Right ventricle myocardium superior (tissue), 1 donor: ENCODE results near the gene KCNH4. TPM values are rescaled to one million over a fixed set of nuclear protein-coding genes. Genes with fewer than 3 reads are reported as not detected.

ENCODE experiments used
- ATAC-seq: fragments of 200-7000 bp; cut with Tn5 transposase; one replicate; pipeline ENCODE4 v1.9.1; 2020; ENCODE audit warnings: mild to moderate bottlenecking; ENCODE audit not compliant: poor library complexity
- DNase-seq: peaks from one replicate; pipeline ENCODE4 v3.0.0-alpha.2; 2020
- intact Hi-C: fragments of 100-400 bp; cut with DNase I; formaldehyde crosslinking; loops from one replicate; pipeline ENCODE4 v1.11.2; 2022
- total RNA-seq: library from RNA; stranded (reverse); fragmentation: NEBNext Ultra II Directional; extraction: Animal tissue kit (Norgen Biotek cat#: 25700); gene quantifications from one replicate; pipeline ENCODE4 v1.2.1, GENCODE V29; 2021
- donor health status: DM: no; HTN: yes; CAD: no; lungs with severe emphysema.

The KCNH4 gene
- total RNA-seq, 1 donor from 2014 or later, result 0.13 TPM

DNA sequence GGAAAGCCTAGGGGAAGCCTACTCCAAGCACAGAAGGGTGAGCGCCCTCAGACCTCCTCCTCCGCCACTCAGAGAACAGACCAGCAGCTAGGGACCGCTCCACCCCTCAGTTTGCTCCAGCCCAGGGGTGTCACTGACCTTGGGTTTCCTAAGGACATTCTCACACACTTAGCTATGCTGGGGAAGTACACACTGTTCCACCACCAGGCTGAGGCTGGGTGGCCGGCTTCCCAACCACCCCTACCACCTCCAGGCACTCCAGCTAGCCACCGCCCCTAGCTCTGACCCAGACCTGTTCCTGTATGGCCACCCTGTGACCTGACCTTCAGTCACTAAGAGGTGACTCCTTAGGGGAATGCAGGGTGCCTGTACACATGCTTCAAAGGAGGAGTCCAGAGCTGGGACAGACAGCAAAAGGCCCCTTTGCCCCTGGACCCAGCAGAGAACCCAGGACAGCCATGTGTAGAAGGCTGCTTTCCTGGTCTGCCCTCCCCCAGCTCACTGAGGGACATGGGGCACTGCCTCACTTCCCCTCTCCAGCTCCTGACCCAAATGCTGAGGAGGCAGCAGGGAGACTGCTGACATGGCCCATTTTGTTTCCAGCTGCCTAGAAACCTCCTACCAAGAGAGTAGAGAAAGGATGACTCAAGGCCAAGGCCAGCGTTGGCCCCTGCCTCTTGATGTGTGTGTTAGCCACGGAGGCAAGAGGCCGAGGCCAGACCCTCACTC lies 51.7 kb downstream of the KCNH4 start:
- peak; percentile 72 for DNase-seq
- intact Hi-C loops, result no loop called here
- peak; percentile 48 for ATAC-seq

DNA sequence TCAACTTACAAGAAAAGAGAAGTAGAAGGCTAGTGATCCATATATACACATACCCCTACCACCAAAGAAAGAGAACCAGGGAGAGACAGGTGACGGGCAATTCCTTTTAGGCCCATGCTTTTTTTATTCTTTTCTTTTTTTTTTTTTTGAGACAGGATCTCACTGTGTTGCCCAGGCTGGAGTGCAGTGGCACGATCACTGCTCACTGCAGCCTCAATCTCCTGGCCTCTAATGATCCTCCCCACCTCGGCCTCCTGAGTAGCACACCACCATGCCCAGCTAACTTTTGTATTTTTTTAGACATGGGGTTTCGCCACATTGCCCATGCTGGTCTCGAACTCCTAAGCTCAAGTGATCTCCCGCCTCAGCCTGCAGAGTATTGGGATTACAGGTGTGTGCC lies 53.5 kb downstream of the KCNH4 start:
- DNase-seq (no peak), ATAC-seq (no peak)
- intact Hi-C loops, result no loop called here

DNA sequence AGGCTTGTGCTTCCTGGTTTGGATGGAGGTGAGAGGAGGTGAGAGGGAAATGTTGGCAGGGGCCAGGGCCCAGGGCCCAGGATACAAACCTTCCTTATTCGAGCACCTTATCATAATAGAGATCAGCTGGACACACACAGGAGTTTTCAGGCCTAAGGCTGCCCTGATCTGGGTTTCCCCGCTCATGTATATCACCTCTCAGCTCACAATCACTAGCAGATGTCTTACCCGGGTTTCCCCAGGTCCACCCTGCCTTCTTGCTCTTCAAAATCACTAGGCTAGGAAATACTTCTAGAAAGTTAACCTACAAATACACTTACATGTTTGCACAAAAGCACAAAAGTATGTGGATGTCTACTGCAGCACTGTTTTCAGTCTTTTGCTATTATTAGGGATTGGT lies 54.1 kb downstream of the KCNH4 start:
- ATAC-seq, result no peak
- intact Hi-C loops, result no loop called here

DNA sequence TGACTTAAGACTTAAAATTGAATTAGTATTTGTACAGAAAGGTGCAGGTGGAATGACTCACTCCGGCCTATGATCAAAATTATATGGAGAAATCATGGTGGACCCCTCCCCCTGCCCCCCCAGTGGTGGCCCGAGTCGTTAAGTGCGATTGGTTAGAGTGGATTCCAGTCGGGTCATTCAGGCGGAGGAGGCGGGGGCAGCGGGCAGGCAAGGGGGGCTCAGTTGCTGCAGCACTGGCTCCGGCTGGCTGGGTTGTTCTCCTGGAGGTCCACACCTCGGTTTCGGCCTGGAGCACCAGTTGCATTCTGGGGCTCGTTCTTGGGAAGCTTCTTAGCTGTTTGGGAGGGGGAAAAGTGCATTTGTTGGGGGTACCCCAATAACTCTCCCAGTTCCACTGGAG lies 55.4 kb downstream of the KCNH4 start:
- no peak for DNase-seq
- ATAC-seq, result no peak
- intact Hi-C loops, result no loop called here

More for the DNA sequence above, 54.1 kb downstream of the KCNH4 start:
- no peak for DNase-seq

DNA sequence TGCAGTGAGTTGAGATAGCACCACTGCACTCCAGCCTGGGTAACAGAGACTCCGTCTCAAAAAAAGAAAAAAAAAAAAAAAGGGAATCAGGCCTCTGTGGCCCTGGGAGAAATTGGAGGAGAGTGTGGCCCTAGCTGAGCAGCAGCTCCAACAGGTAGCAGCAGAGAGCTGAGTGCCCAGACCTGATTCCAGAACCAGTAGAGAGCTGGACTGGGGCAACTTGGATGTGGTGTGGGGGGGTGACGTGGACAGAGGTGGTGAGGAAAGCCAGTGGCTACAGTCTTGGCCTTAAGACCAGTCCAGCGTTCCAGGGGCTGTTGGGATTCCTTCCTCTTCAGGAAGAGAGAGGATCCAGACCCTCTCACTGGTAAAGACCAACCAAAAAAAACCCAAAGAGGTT lies 56.7 kb downstream of the KCNH4 start:
- intact Hi-C loops, result no loop called here
- DNase-seq, result no peak
- no peak for ATAC-seq

DNA sequence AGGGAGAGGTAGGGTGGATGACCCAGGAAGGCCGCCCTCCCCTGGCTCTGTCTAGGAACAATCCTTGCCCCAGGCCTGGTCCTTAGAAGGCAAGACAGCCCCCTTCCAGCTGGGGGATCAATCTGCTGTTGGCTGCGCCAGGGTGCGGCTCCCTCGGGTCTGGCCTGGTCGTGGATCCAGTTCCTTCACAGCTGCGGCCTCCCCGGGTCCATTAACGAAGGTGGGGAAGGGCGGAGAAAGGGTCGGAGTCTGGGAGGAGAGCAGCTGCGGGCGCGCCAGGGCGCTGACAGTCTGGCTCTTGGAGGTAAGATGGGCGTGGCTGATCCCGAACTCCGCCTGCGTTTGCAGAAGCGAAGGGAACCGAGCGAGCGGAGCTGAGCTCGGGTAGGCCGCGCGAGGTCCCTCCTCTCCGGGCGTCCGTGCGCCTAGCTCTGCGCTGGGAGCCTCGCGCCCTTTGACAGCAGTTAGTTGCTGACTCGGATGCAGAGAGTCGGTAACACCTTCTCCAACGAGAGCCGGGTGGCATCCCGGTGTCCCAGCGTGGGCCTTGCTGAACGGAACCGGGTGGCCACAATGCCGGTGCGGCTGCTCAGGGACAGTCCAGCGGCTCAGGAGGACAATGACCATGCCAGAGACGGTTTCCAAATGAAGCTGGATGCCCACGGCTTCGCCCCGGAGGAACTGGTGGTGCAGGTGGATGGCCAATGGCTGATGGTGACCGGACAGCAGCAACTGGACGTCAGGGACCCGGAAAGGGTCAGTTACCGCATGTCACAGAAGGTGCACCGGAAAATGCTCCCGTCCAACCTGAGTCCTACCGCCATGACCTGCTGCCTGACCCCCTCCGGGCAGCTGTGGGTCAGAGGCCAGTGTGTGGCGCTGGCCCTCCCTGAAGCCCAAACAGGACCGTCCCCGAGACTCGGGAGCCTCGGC lies 58.3 kb downstream of the KCNH4 start, which contains the start of gene HSPB9:
Gene HSPB9 (plus strand): TSS at position 434 of the 933 bp plus-strand sequence. CDS start 47 bp downstream, at position 481.
- intact Hi-C loops, result no loop called here
- DNase-seq (peak; percentile 79), ATAC-seq (peak; percentile 53)

DNA sequence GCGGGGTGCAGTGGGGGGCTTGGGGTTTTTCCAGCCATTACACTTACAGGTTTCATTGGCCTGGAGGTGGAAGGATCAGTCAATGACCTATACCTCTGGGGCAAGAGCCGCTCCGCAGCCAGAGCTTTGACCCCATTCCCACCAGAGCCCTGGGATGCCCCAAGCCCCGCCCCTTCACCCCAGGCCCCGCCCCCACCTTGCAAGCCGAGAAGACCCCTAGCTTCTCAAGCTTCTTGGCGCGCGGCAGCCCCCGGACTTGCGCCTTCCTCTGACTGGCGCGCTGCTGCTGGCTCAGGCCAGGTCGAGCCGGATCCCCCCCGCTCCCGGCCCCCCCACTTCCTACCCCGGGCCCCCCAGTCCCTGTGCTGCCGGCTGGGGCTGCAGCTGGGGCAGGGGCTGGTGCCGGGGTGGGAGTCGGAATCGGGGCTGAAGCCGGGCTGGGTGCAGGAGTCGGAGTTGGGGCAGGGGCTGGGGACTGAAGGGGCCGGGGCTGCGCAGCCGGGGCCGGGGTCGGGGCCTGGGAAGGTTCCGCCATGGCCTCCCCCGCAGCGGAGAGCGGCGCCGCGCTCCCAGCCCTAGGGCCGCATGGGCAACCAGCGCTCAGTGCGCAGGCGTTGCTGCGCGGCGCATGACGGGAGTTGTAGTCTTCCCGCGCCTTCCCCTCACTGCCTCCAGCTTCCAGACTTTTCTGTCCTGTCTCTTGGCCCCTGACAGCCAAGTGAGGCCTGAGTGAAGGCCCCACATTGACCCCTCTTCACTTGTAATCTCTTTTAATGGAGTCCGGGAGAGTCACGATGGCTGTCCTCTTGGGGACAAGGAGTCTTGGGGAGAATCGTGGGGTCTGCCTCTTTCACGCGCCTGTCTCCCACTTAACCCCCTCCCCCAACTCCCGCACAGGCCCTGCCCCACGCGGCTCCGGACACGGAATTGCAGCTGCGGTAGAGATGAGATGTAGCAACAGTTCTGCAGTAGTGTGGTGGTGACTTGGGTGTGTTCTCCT lies 59.9 kb downstream of the KCNH4 start, which contains the start of gene KAT2A:
Gene KAT2A (minus strand): TSS at position 598 of the 1,000 bp plus-strand sequence. CDS start 63 bp downstream, at position 535.
- ATAC-seq (peak; percentile 93), DNase-seq (peak; percentile 91)
- intact Hi-C loops, result no loop called here

DNA sequence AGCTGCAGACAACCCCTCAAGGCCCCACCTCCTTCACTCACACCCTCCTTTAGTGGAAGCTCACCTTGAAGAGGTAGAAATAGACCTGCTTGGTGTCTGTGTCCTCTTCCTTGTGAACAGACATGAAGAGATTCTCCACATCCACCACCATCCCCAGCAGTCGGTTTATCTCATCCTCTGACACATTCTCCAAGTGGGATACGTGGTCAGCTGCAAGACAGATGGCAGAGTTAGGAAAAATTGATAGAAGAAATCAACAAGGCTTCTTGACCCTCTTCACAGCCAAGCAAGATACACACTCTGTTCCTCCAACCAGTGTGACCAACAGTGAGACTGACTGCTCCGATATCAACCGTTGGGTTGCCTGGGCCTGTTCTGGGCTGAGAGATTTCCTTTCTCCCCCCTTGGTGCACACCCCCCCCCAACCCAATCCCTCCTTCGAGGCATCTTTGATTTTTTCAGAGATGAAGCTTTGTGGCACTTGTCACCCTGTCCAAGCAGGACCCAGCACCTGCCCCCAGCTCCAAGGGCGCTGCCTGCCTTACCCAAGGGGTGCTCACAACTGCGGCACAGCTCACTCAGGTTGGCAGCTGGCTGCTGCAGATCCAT lies 60.7 kb downstream of the KCNH4 start:
- no peak for ATAC-seq
- DNase-seq, result no peak
- intact Hi-C loops, result no loop called here

DNA sequence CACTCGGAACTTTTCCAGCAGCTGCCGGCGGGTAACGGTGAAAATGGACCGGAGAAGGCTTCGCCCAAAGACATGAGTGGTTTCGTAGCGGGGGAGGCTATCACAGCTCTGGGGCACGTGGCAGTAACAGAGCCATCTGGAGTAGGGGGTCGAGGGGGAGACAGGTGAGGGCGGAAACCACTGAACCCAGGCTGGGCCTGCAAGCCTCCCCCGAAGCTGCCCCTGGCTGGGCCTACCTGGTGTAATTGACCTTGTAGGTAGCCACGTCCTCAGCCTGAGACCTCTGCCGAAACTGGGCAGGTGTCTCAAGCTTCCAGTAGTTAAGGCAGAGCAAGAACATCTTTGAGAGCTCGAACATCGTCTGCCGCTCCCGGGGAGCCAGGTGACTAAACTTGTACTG lies 61.6 kb downstream of the KCNH4 start:
- intact Hi-C loops, result loop anchor here (5.0 kb wide), 3 partner anchors 63 to 152 kb away; partner anchors contain the start of genes CNP and KCNH4
- DNase-seq (no peak), ATAC-seq (no peak)

DNA sequence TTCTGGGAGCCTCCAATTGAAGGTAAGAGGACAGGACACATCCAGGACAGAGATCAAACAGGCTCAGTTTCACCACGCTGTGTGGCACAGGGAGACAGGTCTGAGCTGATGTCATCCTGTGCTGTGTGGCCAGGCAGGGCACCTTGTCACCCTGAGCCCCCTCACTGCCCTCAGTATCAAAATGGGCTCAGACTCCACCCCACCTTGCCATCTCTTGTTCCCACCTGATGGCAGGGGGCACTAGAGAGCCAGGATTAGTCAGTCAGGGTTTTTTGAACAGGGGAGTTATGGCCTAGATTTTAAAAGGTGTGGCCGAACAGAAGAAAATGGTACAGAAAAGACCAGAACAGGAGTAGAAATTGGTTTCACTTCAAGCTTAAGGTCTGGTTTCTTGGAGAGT lies 62.4 kb downstream of the KCNH4 start:
- intact Hi-C loops, result loop anchor here (5.0 kb wide), 3 partner anchors 64 to 151 kb away; partner anchors contain the start of genes CNP and KCNH4
- ATAC-seq (no peak), DNase-seq (no peak)

DNA sequence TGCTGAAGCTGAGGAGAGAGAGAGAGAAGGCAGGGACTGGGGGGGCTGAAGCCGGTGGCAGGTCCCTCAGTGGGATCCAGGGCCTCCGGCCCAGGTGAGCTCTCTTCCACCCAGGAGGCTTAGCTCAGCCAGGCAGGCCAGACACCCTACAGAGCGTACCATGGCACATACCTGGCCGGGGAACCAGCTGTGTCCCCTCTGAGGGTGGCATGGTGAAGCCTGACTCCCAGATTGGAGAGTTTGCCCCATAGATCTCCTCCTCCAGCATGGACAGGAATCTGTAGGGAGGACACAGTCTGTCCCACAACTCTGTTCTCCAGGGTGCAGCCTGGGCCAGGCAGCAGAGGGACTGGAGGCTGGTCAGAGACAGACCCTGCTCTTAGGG lies 62.8 kb downstream of the KCNH4 start:
- ATAC-seq (no peak), DNase-seq (no peak)
- intact Hi-C loops, result loop anchor here (5.0 kb wide), 3 partner anchors 64 to 151 kb away; partner anchors contain the start of genes CNP and KCNH4

DNA sequence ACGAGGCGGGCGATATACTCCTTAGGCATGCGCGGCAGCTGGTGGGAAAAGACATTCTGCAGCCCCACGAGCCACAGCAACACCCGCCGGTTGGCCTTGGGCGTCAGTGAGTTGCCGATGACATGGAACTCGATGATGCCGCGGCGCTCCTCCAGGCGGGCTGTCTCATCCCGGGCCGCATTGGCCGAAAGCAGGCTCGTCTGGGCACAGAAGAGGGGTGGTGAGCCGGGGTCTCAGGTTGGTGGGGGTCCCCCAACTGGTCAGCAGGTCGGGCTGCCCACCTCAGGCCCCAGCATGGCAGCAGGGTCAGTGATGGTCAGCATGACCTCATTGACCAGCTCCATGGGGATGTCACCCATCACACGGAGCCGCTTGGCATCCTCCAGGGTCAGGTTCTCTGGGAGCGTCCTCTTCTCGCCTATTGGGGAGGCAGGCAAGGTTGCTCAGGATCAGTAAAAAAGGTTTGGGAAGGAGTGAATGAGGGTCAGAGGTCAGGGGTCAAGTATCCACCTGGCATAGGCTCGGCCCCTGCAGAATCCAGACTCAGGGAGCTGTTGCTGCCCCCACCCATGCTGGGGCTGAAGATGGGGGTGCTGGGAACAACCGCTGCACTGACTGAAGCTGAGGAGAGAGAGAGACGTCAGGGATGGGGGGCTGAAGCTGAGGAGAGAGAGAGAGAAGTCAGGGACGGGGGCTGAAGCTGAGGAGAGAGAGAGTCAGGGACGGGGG lies 63.4 kb downstream of the KCNH4 start:
- ATAC-seq, result no peak
- no peak for DNase-seq
- intact Hi-C loops, result loop anchor here (5.0 kb wide), 3 partner anchors 65 to 150 kb away; partner anchors contain the start of genes CNP and KCNH4

DNA sequence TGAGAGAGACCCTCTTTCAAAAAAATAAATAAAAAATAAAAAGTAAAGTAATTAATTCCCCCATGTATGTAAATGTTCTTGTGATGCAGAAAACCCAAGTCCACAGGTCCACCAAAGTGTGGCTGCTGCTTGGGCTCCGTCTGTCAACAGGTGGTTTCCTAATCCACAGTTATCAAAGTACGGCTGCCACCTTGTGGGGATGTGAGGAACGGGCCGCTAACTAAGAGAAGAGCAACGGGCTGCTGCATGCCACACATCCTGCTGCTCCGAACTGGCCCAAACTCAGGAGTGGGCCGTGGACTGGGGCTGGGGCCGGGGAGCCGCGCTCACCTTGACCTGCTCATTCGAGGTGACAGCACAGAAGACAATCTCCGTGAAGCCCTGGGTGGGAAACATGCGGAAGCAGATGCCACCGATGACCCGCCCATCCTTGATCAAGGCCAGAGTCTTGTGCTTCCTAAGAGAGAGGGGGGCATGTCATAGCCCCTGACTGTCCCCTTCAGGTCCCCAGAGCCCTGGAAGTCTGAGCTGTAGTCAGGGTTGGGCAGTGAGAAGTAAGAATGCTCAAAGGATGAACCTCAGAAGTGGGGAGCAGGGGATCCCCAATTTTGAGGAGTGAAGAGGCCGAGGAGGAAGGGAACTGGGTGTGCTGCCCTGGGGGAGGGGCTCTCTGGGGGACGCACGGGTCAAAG lies 64.1 kb downstream of the KCNH4 start:
- ATAC-seq (peak; percentile 44), DNase-seq (peak; percentile 88)
- intact Hi-C loops, result loop anchor here (5.0 kb wide), 3 partner anchors 65 to 150 kb away; partner anchors contain the start of genes CNP and KCNH4

DNA sequence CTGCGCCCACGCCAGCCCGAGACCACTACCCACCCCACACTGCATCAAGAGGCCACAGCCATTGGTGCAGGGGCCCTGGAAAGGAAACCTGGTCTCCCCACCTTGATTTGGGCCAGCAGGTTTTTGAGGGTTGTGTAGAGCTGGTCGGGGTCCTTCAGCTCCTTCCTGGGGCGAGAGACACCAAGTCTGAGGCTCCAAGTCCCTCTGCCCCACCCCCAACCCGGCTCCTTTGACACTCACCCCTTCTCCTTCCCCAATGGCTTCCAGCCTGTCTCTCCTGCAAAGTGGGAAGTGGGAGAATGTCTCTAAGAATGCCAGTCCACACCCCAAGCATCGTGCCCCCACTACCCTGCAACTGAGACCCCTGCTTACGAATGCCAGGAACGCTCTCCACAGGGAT lies 66.8 kb downstream of the KCNH4 start:
- intact Hi-C loops, result no loop called here
- no peak for DNase-seq
- no peak for ATAC-seq

DNA sequence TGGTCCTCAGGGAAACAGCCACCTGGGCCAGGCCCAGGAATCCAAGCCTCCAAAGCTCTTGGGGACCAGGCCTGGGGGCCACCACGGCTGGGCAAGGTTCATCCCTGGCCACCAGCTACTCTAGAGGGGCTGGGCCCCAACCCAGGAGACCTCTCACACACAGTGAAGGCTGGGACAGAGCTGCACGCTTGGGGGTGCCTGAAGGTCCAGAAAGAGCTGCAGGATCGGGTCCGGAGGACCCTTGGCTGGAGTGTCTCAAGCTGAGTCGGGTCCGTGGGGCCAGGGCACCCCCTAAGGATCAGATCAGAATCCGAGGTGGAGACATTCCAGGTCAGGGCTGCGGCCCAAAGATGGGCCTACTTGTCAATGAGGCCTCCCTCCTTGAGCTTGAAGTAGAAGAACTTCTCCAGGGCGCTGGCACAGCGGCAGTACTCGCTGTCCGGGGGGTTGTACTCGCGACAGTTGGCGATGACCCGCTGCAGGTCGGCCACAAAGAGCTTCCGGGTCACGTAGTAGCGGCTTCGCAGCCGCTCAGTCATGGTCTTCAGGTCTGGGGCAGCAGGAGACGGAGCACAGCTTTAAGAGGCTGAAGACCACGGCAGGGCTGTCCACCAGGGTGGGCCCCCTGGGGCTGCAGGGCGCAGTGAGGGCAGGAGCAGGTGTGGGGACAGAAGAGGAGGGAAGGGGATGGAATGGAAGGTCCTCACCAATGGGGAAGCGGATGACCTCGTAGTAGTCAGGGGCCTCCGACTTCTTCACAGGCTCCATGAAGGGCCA lies 67.5 kb downstream of the KCNH4 start:
- ATAC-seq (no peak), DNase-seq (no peak)
- intact Hi-C loops, result no loop called here
